ENCODE results near the gene CDH4.

DNA sequence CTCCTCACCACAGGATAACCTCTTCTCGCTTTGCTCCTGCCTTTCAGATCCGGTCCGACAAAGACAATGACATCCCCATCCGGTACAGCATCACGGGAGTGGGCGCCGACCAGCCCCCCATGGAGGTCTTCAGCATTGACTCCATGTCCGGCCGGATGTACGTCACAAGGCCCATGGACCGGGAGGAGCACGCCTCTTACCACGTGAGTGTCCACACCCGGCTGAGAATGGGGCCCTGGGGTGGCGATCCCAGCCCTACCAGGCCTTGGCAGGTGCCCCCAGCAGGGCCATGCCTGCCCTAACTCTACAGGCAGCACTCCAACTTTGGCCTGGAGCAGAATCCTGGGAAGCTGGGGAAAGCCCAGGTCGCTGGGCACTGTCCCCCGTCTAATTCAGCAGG, 592.6 kb downstream of the CDH4 start:
- TF ChIP-seq EZH2 (IDR thresholded peaks at IDR 0.05) (no peak), CTCF (IDR thresholded peaks at IDR 0.05) (no peak), EZH2phosphoT487 (IDR thresholded peaks at IDR 0.05) (no peak)

All from neural progenitor cell (in vitro differentiated cells).